Neural crest cell (in vitro differentiated cells): ENCODE results near the gene ADGRF5. TPM values are rescaled to one million over a fixed set of nuclear protein-coding genes. Genes with fewer than 3 reads are reported as not detected.

Experiments
- DNase-seq: peaks from one replicate; pipeline ENCODE4 v3.0.0; 2021; ENCODE audit warnings: low read depth, mixed read lengths, low spot score
- H3K27ac Mint-ChIP-seq: one replicate; pipeline ENCODE4 v1.8.0; 2021; ENCODE audit warnings: mild to moderate bottlenecking, mixed read lengths; ENCODE audit not compliant: unreplicated experiment
- H3K27me3 Mint-ChIP-seq: 2 replicates; pipeline ENCODE4 v1.8.0; 2021; ENCODE audit warnings: low read depth, mild to moderate bottlenecking, mixed read lengths
- H3K36me3 Mint-ChIP-seq: 2 replicates; pipeline ENCODE4 v1.8.0; 2021; ENCODE audit warnings: low read depth, mild to moderate bottlenecking, mixed read lengths
- H3K4me1 Mint-ChIP-seq: 2 replicates; pipeline ENCODE4 v1.8.0; 2021; ENCODE audit warnings: mixed read lengths
- H3K4me3 Mint-ChIP-seq: one replicate; pipeline ENCODE4 v1.8.0; 2021; ENCODE audit warnings: mild to moderate bottlenecking, mixed read lengths
- H3K9me3 Mint-ChIP-seq: 2 replicates; pipeline ENCODE4 v1.8.0; 2021; ENCODE audit warnings: mixed read lengths
- CTCF ChIP-seq: fragments of 200-600 bp; sonication (generic); conservative IDR thresholded peaks from 2 replicates; pipeline ENCODE4 v1.5.0; 2021; ENCODE audit warnings: antibody characterized with exemption, mild to moderate bottlenecking
- total RNA-seq: library from RNA; stranded (reverse); gene quantifications from 2 replicates; pipeline ENCODE4 v1.2.1, GENCODE V29; 2021

Gene ADGRF5
- total RNA-seq, 1 donor from 2014 or later = 0.16 TPM

GRCh38 chr6:46940433-46941226 is 18.9 kb upstream of the ADGRF5 start:
- peaks cover 1% of the 10 kb centered on the region for H3K4me1 Mint-ChIP-seq
- H3K4me3 Mint-ChIP-seq = no peak overlapping the region
- no peaks in the 10 kb centered on the region for H3K27me3 Mint-ChIP-seq
- no peak for TF ChIP-seq CTCF
- H3K36me3 Mint-ChIP-seq = no peaks in the 10 kb centered on the region
- no peak for DNase-seq
- H3K27ac Mint-ChIP-seq = no peak overlapping the region
- H3K9me3 Mint-ChIP-seq = peaks cover 4% of the 10 kb centered on the region

GRCh38 chr6:46937642-46938041 is 15.9 kb upstream of the ADGRF5 start:
- no peak for DNase-seq
- H3K9me3 Mint-ChIP-seq = peaks cover 4% of the 10 kb centered on the region
- no peak for TF ChIP-seq CTCF
- no peak overlapping the region for H3K4me3 Mint-ChIP-seq
- peaks cover 4% of the 10 kb centered on the region for H3K4me1 Mint-ChIP-seq
- H3K27me3 Mint-ChIP-seq = no peaks in the 10 kb centered on the region
- H3K27ac Mint-ChIP-seq = no peak overlapping the region
- H3K36me3 Mint-ChIP-seq = no peaks in the 10 kb centered on the region

GRCh38 chr6:46935687-46936086 is 13.9 kb upstream of the ADGRF5 start:
- no peaks in the 10 kb centered on the region for H3K27me3 Mint-ChIP-seq
- H3K4me1 Mint-ChIP-seq = peaks cover 4% of the 10 kb centered on the region
- H3K4me3 Mint-ChIP-seq = no peak overlapping the region
- no peak for TF ChIP-seq CTCF
- H3K36me3 Mint-ChIP-seq = no peaks in the 10 kb centered on the region
- H3K9me3 Mint-ChIP-seq = no peaks in the 10 kb centered on the region
- no peak for DNase-seq
- H3K27ac Mint-ChIP-seq = no peak overlapping the region

GRCh38 chr6:46933751-46934150 is 12.0 kb upstream of the ADGRF5 start:
- DNase-seq = no peak
- Mint-ChIP-seq H3K36me3 (no peaks in the 10 kb centered on the region), H3K27ac (no peak overlapping the region), H3K9me3 (no peaks in the 10 kb centered on the region), H3K27me3 (no peaks in the 10 kb centered on the region), H3K4me1 (peaks cover 4% of the 10 kb centered on the region), H3K4me3 (no peak overlapping the region)
- TF ChIP-seq CTCF = no peak

GRCh38 chr6:46932526-46933319 is 11.0 kb upstream of the ADGRF5 start:
- H3K27me3 Mint-ChIP-seq = no peaks in the 10 kb centered on the region
- no peak overlapping the region for H3K4me3 Mint-ChIP-seq
- no peaks in the 10 kb centered on the region for H3K9me3 Mint-ChIP-seq
- no peak overlapping the region for H3K27ac Mint-ChIP-seq
- DNase-seq = no peak
- no peak for TF ChIP-seq CTCF
- H3K4me1 Mint-ChIP-seq = peaks cover 4% of the 10 kb centered on the region
- no peaks in the 10 kb centered on the region for H3K36me3 Mint-ChIP-seq
